DND-41 (cell line): ENCODE measurements around the gene TINCR.
"Not testable (repeated sequence)": the region's sequence is repeated elsewhere in the genome, so short reads cannot be mapped to it uniquely, and the experiment has no call there.

ENCODE experiments used
- ATAC-seq: fragments of 200-7000 bp; cut with Tn5 transposase; 3 replicates; pipeline ENCODE4 v1.9.1; 2021; ENCODE audit warnings: low read depth; ENCODE audit not compliant: insufficient read depth
- DNase-seq: peaks from one replicate; pipeline ENCODE4 v3.0.0-alpha.2; 2020
- H2AFZ ChIP-seq: 2 replicates; pipeline ENCODE4 v1.6.0; 2012; ENCODE audit warnings: low read depth, low read length
- H3K27ac ChIP-seq: 2 replicates; pipeline ENCODE4 v1.5.1; 2012; ENCODE audit warnings: low read length, inconsistent platforms
- H3K27me3 ChIP-seq: fragments of 200-600 bp; sonication (generic); 2 replicates; pipeline ENCODE4 v1.6.0; 2012; ENCODE audit warnings: low read length, mild to moderate bottlenecking, inconsistent platforms; ENCODE audit not compliant: insufficient read depth, poor library complexity
- H3K36me3 ChIP-seq: 2 replicates; pipeline ENCODE4 v1.5.1; 2012; ENCODE audit warnings: low read length, inconsistent platforms; ENCODE audit not compliant: insufficient read depth
- H3K4me1 ChIP-seq: 2 replicates; pipeline ENCODE4 v1.5.1; 2012; ENCODE audit warnings: mild to moderate bottlenecking, low read length; ENCODE audit not compliant: insufficient read depth
- H3K4me2 ChIP-seq: 2 replicates; pipeline ENCODE4 v1.6.0; 2012; ENCODE audit warnings: mild to moderate bottlenecking, moderate library complexity, low read length, inconsistent platforms; ENCODE audit not compliant: insufficient read depth
- H3K4me3 ChIP-seq, 2 experiments: fragments of 200-600 bp in 1 of 2; shearing (Covaris generic) in 1 of 2; 2 replicates each; pipeline ENCODE4 v1.5.1; 2012 to 2016; ENCODE audit warnings: inconsistent platforms in 2 of 2, low read length in 2 of 2, mild to moderate bottlenecking in 2 of 2, low read depth in 1 of 2, moderate library complexity in 1 of 2
- H3K79me2 ChIP-seq: 2 replicates; pipeline ENCODE4 v1.6.0; 2012; ENCODE audit warnings: low read length, inconsistent platforms; ENCODE audit not compliant: insufficient read depth
- H3K9ac ChIP-seq: 2 replicates; pipeline ENCODE4 v1.6.0; 2012; ENCODE audit warnings: low read depth, mild to moderate bottlenecking, inconsistent platforms, low read length, moderate library complexity
- H3K9me3 ChIP-seq: 2 replicates; pipeline ENCODE4 v1.5.1; 2012; ENCODE audit warnings: low read length, moderate library complexity, mild to moderate bottlenecking, inconsistent platforms; ENCODE audit not compliant: insufficient read depth, severe bottlenecking
- H4K20me1 ChIP-seq: 2 replicates; pipeline ENCODE4 v1.6.0; 2012; ENCODE audit warnings: low read length; ENCODE audit not compliant: insufficient read depth
- CTCF ChIP-seq: IDR thresholded peaks from 2 replicates; pipeline ENCODE4 v1.5.1; 2012; ENCODE audit warnings: borderline replicate concordance, low read length, moderate library complexity, mild to moderate bottlenecking; ENCODE audit not compliant: poor library complexity, severe bottlenecking; ENCODE audit errors: extremely low read depth
- EZH2 ChIP-seq: IDR thresholded peaks from 3 replicates; pipeline ENCODE4 v1.6.1; 2012; ENCODE audit warnings: borderline replicate concordance, low read depth, mild to moderate bottlenecking, moderate library complexity, low read length, inconsistent platforms; ENCODE audit not compliant: severe bottlenecking

The TINCR gene

GRCh38 chr19:5612891-5613865 is 45.4 kb upstream of the TINCR start:
- Histone ChIP-seq H3K9me3 (no peaks in the 10 kb centered on the region), H3K4me1 (no peaks in the 10 kb centered on the region), H2AFZ (no peak overlapping the region), H3K27ac (no peak overlapping the region), H3K79me2 (peaks cover 72% of the 10 kb centered on the region), H3K4me2 (no peak overlapping the region), H3K36me3 (peaks cover 86% of the 10 kb centered on the region), H4K20me1 (peaks cover 18% of the 10 kb centered on the region; the same call in 1 of the 2 replicates), H3K4me3 (no peak overlapping the region), H3K27me3 (no peaks in the 10 kb centered on the region), H3K9ac (no peak overlapping the region)
- ATAC-seq: no peak
- no peak for DNase-seq
- TF ChIP-seq CTCF (no peak), EZH2 (no peak)

- Histone ChIP-seq H3K4me2 (no peak overlapping the region), H2AFZ (no peak overlapping the region), H4K20me1 (peaks cover 30% of the 10 kb centered on the region), H3K9me3 (no peaks in the 10 kb centered on the region), H3K9ac (no peak overlapping the region), H3K27ac (no peak overlapping the region), H3K27me3 (no peaks in the 10 kb centered on the region), H3K4me1 (no peaks in the 10 kb centered on the region), H3K36me3 (peaks cover 89% of the 10 kb centered on the region), H3K79me2 (peaks cover 72% of the 10 kb centered on the region), H3K4me3 (no peak overlapping the region)
- TF ChIP-seq CTCF: no peak
- TF ChIP-seq EZH2: no peak
- ATAC-seq: no peak
- no peak for DNase-seq
Observed at GRCh38 chr19:5609881-5610448, 42.2 kb upstream of the TINCR start.

- not testable (repeated sequence) for H3K4me3 ChIP-seq, H2AFZ ChIP-seq, H3K4me1 ChIP-seq, H3K9me3 ChIP-seq, H3K4me2 ChIP-seq, H3K27ac ChIP-seq, DNase-seq, H3K27me3 ChIP-seq, H3K9ac ChIP-seq, ATAC-seq
- Histone ChIP-seq H3K36me3 (peaks cover 88% of the 10 kb centered on the region), H3K79me2 (peaks cover 70% of the 10 kb centered on the region), H4K20me1 (peaks cover 37% of the 10 kb centered on the region)
Observed at GRCh38 chr19:5608766-5609165, 41.0 kb upstream of the TINCR start.

GRCh38 chr19:5608291-5608690 is 40.5 kb upstream of the TINCR start:
- H3K79me2 ChIP-seq: peaks cover 70% of the 10 kb centered on the region
- no peak overlapping the region for H3K9ac ChIP-seq
- no peak overlapping the region for H3K4me3 ChIP-seq
- peaks cover 40% of the 10 kb centered on the region for H4K20me1 ChIP-seq
- DNase-seq: no peak
- no peaks in the 10 kb centered on the region for H3K4me1 ChIP-seq
- no peaks in the 10 kb centered on the region for H3K27me3 ChIP-seq
- H3K36me3 ChIP-seq: peaks cover 88% of the 10 kb centered on the region
- ATAC-seq: no peak
- no peak overlapping the region for H3K27ac ChIP-seq
- H2AFZ ChIP-seq: no peak overlapping the region
- H3K9me3 ChIP-seq: no peaks in the 10 kb centered on the region
- TF ChIP-seq EZH2 (no peak), CTCF (no peak)
- H3K4me2 ChIP-seq: no peak overlapping the region
